Mesenchymal stem cell (in vitro differentiated cells and primary cell): ENCODE data around the gene SLC27A3.

Experiments used
- DNase-seq: peaks from one replicate; pipeline ENCODE4 v3.0.0-alpha.2; 2013
- H2AFZ ChIP-seq: one replicate; pipeline ENCODE4 v1.6.1; 2013; ENCODE audit warnings: low read depth, mild to moderate bottlenecking, control low read depth, inconsistent platforms, low read length, moderate library complexity
- H2AK5ac ChIP-seq: 2 replicates; pipeline ENCODE4 v1.6.1; 2013; ENCODE audit warnings: low read length, moderate library complexity, mild to moderate bottlenecking, inconsistent platforms; ENCODE audit not compliant: severe bottlenecking
- H2BK120ac ChIP-seq: one replicate; pipeline ENCODE4 v1.6.1; 2013; ENCODE audit warnings: low read depth, mild to moderate bottlenecking, inconsistent platforms, low read length, moderate library complexity
- H2BK12ac ChIP-seq, 2 experiments: one replicate each; pipeline ENCODE4 v1.6.1; 2013; ENCODE audit warnings: inconsistent platforms in 2 of 2, low read length in 2 of 2, mild to moderate bottlenecking in 2 of 2, moderate library complexity in 2 of 2, control low read depth in 1 of 2
- H2BK15ac ChIP-seq: one replicate; pipeline ENCODE4 v1.6.1; 2013; ENCODE audit warnings: mild to moderate bottlenecking, low read depth, inconsistent platforms; ENCODE audit not compliant: poor library complexity, severe bottlenecking
- H2BK5ac ChIP-seq: 2 replicates; pipeline ENCODE4 v1.6.1; 2013; ENCODE audit warnings: low read depth, mild to moderate bottlenecking, low read length, control low read depth, inconsistent platforms; ENCODE audit not compliant: poor library complexity, severe bottlenecking
- H3K14ac ChIP-seq, 2 experiments: one replicate each; pipeline ENCODE4 v1.6.1; 2013; ENCODE audit warnings: inconsistent platforms in 2 of 2, low read length in 2 of 2, control low read depth in 1 of 2, mild to moderate bottlenecking in 1 of 2, moderate library complexity in 1 of 2
- H3K18ac ChIP-seq, 2 experiments: one replicate each; pipeline ENCODE4 v1.6.1; 2013; ENCODE audit warnings: inconsistent platforms in 2 of 2, low read length in 2 of 2, control low read depth in 1 of 2, low read depth in 1 of 2, mild to moderate bottlenecking in 1 of 2
- H3K23ac ChIP-seq, 2 experiments: one replicate each; pipeline ENCODE4 v1.6.1; 2013; ENCODE audit warnings: inconsistent platforms in 2 of 2, low read length in 2 of 2, mild to moderate bottlenecking in 2 of 2, moderate library complexity in 2 of 2, control low read depth in 1 of 2
- H3K27ac ChIP-seq: 2 replicates; pipeline ENCODE4 v1.5.1; 2013; ENCODE audit warnings: mild to moderate bottlenecking, moderate library complexity, low read length, control low read depth, inconsistent platforms; ENCODE audit not compliant: poor library complexity, severe bottlenecking
- H3K27me3 ChIP-seq, 2 experiments: 2 replicates each; pipeline versions ENCODE4 v1.6.1 to v1.7.0; 2013; ENCODE audit warnings: low read length in 2 of 2, mild to moderate bottlenecking in 2 of 2, moderate library complexity in 2 of 2, control low read depth in 1 of 2, inconsistent platforms in 1 of 2; ENCODE audit not compliant: control insufficient read depth in 1 of 2, insufficient read depth in 1 of 2
- H3K36me3 ChIP-seq, 2 experiments: 2 replicates each; pipeline versions ENCODE4 v1.6.1 to v1.7.0; 2013; ENCODE audit warnings: low read length in 2 of 2, control low read depth in 1 of 2, inconsistent platforms in 1 of 2, low read depth in 1 of 2, mild to moderate bottlenecking in 1 of 2; ENCODE audit not compliant: insufficient read depth in 2 of 2, control insufficient read depth in 1 of 2
- H3K4ac ChIP-seq, 2 experiments: one replicate each; pipeline ENCODE4 v1.6.1; 2013; ENCODE audit warnings: inconsistent platforms in 2 of 2, low read length in 2 of 2, mild to moderate bottlenecking in 2 of 2, moderate library complexity in 2 of 2, control low read depth in 1 of 2, low read depth in 1 of 2
- H3K4me1 ChIP-seq: 2 replicates; pipeline ENCODE4 v1.6.1; 2013; ENCODE audit warnings: low read depth, low read length, control low read depth; ENCODE audit not compliant: control insufficient read depth, insufficient read depth
- H3K4me2 ChIP-seq: 2 replicates; pipeline ENCODE4 v1.6.1; 2013; ENCODE audit warnings: low read length, mild to moderate bottlenecking, inconsistent platforms; ENCODE audit not compliant: poor library complexity, severe bottlenecking
- H3K4me3 ChIP-seq, 2 experiments: 2 replicates each; pipeline versions ENCODE4 v1.5.1 to v1.7.0; 2013; ENCODE audit warnings: low read length in 2 of 2, mild to moderate bottlenecking in 2 of 2, control low read depth in 1 of 2, low read depth in 1 of 2; ENCODE audit not compliant: insufficient read depth in 1 of 2
- H3K79me1 ChIP-seq: replicated peaks from 2 replicates; pipeline ENCODE4 v1.6.1; 2013; ENCODE audit warnings: mild to moderate bottlenecking, control low read depth, low read length, inconsistent platforms; ENCODE audit not compliant: poor library complexity, severe bottlenecking
- H3K9ac ChIP-seq: 2 replicates; pipeline ENCODE4 v1.7.0; 2013; ENCODE audit warnings: mild to moderate bottlenecking, low read length, moderate library complexity
- H3K9me3 ChIP-seq: 2 replicates; pipeline ENCODE4 v1.7.0; 2013; ENCODE audit warnings: mild to moderate bottlenecking, low read length; ENCODE audit not compliant: control insufficient read depth
- H4K8ac ChIP-seq: one replicate; pipeline ENCODE4 v1.6.1; 2013; ENCODE audit warnings: inconsistent platforms, mild to moderate bottlenecking, low read length, moderate library complexity
- H4K91ac ChIP-seq: one replicate; pipeline ENCODE4 v1.6.1; 2013; ENCODE audit warnings: mild to moderate bottlenecking, low read length, inconsistent platforms
- WGBS: methylation state at CpG from one replicate; pipeline ENCODE4 v1.1.7; 2013; ENCODE audit warnings: mixed read lengths; 5-methylcytosine and 5-hydroxymethylcytosine counted together

The SLC27A3 gene

DNA sequence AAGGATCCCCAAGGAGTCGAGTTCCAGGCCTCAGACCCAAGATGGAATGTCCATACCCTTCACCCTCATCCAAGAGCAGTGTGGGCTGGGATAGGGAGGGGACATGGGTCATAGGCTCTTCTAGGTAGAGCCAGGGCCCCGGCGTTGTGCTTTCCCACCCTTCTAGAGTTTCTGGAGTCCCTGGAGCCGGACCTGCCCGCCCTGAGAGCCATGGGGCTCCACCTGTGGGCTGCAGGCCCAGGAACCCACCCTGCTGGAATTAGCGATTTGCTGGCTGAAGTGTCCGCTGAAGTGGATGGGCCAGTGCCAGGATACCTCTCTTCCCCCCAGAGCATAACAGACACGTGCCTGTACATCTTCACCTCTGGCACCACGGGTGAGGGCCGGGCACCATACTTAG, 1.1 kb downstream of the SLC27A3 start:
- H3K23ac ChIP-seq: no peak overlapping the region
- peak overlapping the region; percentile 92 for H2BK15ac ChIP-seq
- WGBS: 77% methylated on average over 9 of the region's 10 CpGs
- H3K14ac ChIP-seq: no peak overlapping the region
- H2BK5ac ChIP-seq: no peak overlapping the region
- no peak overlapping the region for H3K4ac ChIP-seq
- H3K9ac ChIP-seq: peak overlapping the region; percentile 86
- H3K18ac ChIP-seq: peak overlapping the region in 1 of 2 experiments; percentile 58
- no peak for DNase-seq
- H2AK5ac ChIP-seq: no peak overlapping the region
- peaks cover 8% of the 10 kb centered on the region for H3K79me1 ChIP-seq
- peak overlapping the region; percentile 94 for H3K4me2 ChIP-seq
- peaks cover 29 to 40% of the 10 kb centered on the region in 2 experiments for H3K36me3 ChIP-seq
- no peak overlapping the region for H2BK12ac ChIP-seq
- H3K9me3 ChIP-seq: no peaks in the 10 kb centered on the region
- no peak overlapping the region for H4K8ac ChIP-seq
- peak overlapping the region in 1 of 2 experiments; percentile 91 for H3K4me3 ChIP-seq
- peaks cover 20% of the 10 kb centered on the region for H3K4me1 ChIP-seq
- no peak overlapping the region for H2AFZ ChIP-seq
- no peaks in the 10 kb centered on the region for H3K27me3 ChIP-seq
- no peak overlapping the region for H2BK120ac ChIP-seq
- H3K27ac ChIP-seq: no peak overlapping the region
- no peak overlapping the region for H4K91ac ChIP-seq

DNA sequence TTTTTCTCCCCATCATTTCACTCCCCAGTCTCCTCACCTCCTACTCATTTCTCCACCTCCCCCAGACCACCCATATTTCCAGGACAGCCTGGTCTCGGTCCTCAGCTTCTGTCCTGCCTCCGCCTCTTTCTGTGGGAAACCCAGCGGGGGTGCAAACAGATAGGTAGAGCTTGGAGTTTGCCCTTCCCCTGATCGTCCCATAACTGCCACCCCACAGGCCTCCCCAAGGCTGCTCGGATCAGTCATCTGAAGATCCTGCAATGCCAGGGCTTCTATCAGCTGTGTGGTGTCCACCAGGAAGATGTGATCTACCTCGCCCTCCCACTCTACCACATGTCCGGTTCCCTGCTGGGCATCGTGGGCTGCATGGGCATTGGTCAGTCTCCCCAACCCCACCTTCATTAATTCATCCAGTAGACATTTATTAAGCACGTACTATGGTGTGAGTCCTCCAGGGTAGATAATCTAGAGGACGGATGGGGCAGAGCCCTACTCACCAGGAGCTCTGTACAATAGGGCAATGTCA, 1.7 kb downstream of the SLC27A3 start:
- Histone ChIP-seq H3K36me3 (peaks cover 24 to 34% of the 10 kb centered on the region in 2 experiments), H2BK12ac (no peak overlapping the region), H3K9ac (peak overlapping the region; percentile 86), H2AFZ (no peak overlapping the region), H3K27me3 (no peaks in the 10 kb centered on the region), H3K4me3 (peak overlapping the region in 1 of 2 experiments; percentile 91), H3K14ac (no peak overlapping the region), H3K4ac (no peak overlapping the region), H4K8ac (peak overlapping the region; percentile 76), H3K4me2 (no peak overlapping the region), H3K23ac (no peak overlapping the region), H3K18ac (no peak overlapping the region), H2BK15ac (no peak overlapping the region), H4K91ac (no peak overlapping the region), H3K4me1 (peaks cover 20% of the 10 kb centered on the region), H3K9me3 (no peaks in the 10 kb centered on the region), H3K27ac (no peak overlapping the region), H2BK5ac (no peak overlapping the region), H3K79me1 (peaks cover 8% of the 10 kb centered on the region), H2BK120ac (no peak overlapping the region), H2AK5ac (no peak overlapping the region)
- 91% methylated on average over 10 of the region's 10 CpGs for WGBS
- DNase-seq: no peak

DNA sequence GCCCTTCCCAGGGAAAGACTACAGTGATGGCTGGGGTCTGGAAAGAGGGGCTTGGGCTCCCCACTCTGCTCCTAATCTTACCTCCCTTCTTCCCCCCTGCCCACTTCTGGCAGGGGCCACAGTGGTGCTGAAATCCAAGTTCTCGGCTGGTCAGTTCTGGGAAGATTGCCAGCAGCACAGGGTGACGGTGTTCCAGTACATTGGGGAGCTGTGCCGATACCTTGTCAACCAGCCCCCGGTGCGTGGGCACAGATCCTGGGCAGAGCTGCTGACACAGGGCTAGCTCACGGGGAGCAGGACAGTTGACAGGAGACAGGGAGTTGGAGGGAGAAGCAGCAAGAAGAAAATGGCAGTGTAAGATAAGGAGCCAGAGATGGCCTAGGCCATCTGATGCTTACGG, 2.4 kb downstream of the SLC27A3 start:
- Histone ChIP-seq H3K4me1 (peaks cover 20% of the 10 kb centered on the region), H2BK120ac (no peak overlapping the region), H3K27ac (no peak overlapping the region), H3K27me3 (no peaks in the 10 kb centered on the region), H3K18ac (no peak overlapping the region), H3K9ac (no peak overlapping the region), H3K4me3 (no peak overlapping the region), H3K79me1 (peaks cover 8% of the 10 kb centered on the region), H3K4me2 (no peak overlapping the region), H3K4ac (no peak overlapping the region), H3K36me3 (peaks cover 16 to 27% of the 10 kb centered on the region in 2 experiments), H3K23ac (no peak overlapping the region), H2AFZ (no peak overlapping the region), H4K8ac (no peak overlapping the region), H2BK5ac (no peak overlapping the region), H2AK5ac (no peak overlapping the region), H4K91ac (no peak overlapping the region), H2BK12ac (no peak overlapping the region), H3K9me3 (no peaks in the 10 kb centered on the region), H3K14ac (no peak overlapping the region), H2BK15ac (no peak overlapping the region)
- DNase-seq: no peak
- whole genome bisulfite sequencing: 95% methylated on average over 7 of the region's 7 CpGs

DNA sequence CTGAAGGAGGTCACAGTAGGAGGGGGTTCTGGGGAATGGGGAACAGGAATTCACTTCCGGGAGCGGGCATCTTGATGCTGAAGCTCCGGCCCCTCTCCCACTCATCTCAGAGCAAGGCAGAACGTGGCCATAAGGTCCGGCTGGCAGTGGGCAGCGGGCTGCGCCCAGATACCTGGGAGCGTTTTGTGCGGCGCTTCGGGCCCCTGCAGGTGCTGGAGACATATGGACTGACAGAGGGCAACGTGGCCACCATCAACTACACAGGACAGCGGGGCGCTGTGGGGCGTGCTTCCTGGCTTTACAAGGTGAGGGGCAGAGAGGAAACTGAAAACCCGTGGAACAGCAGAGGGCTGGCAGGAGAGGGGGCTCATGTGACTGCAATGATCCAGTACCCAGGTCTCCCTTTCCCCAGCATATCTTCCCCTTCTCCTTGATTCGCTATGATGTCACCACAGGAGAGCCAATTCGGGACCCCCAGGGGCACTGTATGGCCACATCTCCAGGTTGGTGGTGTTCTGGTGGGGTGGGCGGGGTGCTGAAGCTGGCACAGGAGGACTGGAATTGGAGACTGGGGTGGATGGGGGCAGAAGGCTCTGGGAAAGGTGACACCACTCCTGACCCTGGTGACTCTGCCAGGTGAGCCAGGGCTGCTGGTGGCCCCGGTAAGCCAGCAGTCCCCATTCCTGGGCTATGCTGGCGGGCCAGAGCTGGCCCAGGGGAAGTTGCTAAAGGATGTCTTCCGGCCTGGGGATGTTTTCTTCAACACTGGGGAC, 3.0 kb downstream of the SLC27A3 start:
- Histone ChIP-seq H2AK5ac (no peak overlapping the region), H2AFZ (no peak overlapping the region), H4K91ac (no peak overlapping the region), H4K8ac (no peak overlapping the region), H2BK120ac (no peak overlapping the region), H3K23ac (no peak overlapping the region), H3K4me2 (no peak overlapping the region), H3K9ac (no peak overlapping the region), H3K4me1 (peaks cover 23% of the 10 kb centered on the region), H3K14ac (no peak overlapping the region), H2BK5ac (no peak overlapping the region), H3K4me3 (no peak overlapping the region), H3K79me1 (peaks cover 8% of the 10 kb centered on the region), H2BK12ac (no peak overlapping the region), H3K36me3 (peaks cover 11 to 21% of the 10 kb centered on the region in 2 experiments), H3K27me3 (no peaks in the 10 kb centered on the region), H3K27ac (no peak overlapping the region), H3K9me3 (no peaks in the 10 kb centered on the region), H3K18ac (no peak overlapping the region), H3K4ac (no peak overlapping the region), H2BK15ac (no peak overlapping the region)
- DNase-seq: no peak
- WGBS: 94% methylated on average over 22 of the region's 22 CpGs
